Ishikawa (cell line): ENCODE measurements around the gene DTD2.

Source experiments
- CEBPB ChIP-seq: IDR thresholded peaks from 2 replicates; pipeline ENCODE4 v1.6.1; 2012
- CREB1 ChIP-seq: IDR thresholded peaks from 2 replicates; pipeline ENCODE4 v1.6.1; 2012; ENCODE audit warnings: low read depth
- EGR1 ChIP-seq: IDR thresholded peaks from 2 replicates; pipeline ENCODE4 v1.6.1; 2012
- EP300 ChIP-seq: IDR thresholded peaks from 2 replicates; pipeline ENCODE4 v1.6.1; 2012; ENCODE audit warnings: borderline replicate concordance
- FOXM1 ChIP-seq: IDR thresholded peaks from 2 replicates; pipeline ENCODE4 v1.6.1; 2012; ENCODE audit warnings: low read depth, borderline replicate concordance
- MAX ChIP-seq: IDR thresholded peaks from 2 replicates; pipeline ENCODE4 v1.6.1; 2012
- RAD21 ChIP-seq: IDR thresholded peaks from 2 replicates; pipeline ENCODE4 v1.6.1; 2012; ENCODE audit warnings: low read depth
- TAF1 ChIP-seq: IDR thresholded peaks from 2 replicates; pipeline ENCODE4 v1.6.1; 2012; ENCODE audit warnings: low read depth, mild to moderate bottlenecking
- TCF12 ChIP-seq: IDR thresholded peaks from 2 replicates; pipeline ENCODE4 v1.6.1; 2012; ENCODE audit warnings: low read depth
- TEAD4 ChIP-seq: IDR thresholded peaks from 2 replicates; pipeline ENCODE4 v1.6.1; 2012
- ZBTB7A ChIP-seq: IDR thresholded peaks from 2 replicates; pipeline ENCODE4 v1.6.1; 2012; ENCODE audit warnings: low read depth
- TF ChIP-seq, protein P1 (sequence below): IDR thresholded peaks from 2 replicates; pipeline ENCODE4 v1.6.1; 2012
- TF ChIP-seq, protein P2 (sequence below): IDR thresholded peaks from 2 replicates; pipeline ENCODE4 v1.6.1; 2012; ENCODE audit warnings: low read depth, mild to moderate bottlenecking

The DTD2 gene

GRCh38 chr14:31402764-31403439 lies 54.4 kb downstream of the DTD2 start:
- TF ChIP-seq, protein P1, sequence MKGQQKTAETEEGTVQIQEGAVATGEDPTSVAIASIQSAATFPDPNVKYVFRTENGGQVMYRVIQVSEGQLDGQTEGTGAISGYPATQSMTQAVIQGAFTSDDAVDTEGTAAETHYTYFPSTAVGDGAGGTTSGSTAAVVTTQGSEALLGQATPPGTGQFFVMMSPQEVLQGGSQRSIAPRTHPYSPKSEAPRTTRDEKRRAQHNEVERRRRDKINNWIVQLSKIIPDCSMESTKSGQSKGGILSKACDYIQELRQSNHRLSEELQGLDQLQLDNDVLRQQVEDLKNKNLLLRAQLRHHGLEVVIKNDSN: no peak
- TF ChIP-seq CREB1 (no peak), MAX (no peak), CEBPB (no peak), EGR1 (no peak), FOXM1 (no peak), TCF12 (no peak), ZBTB7A (no peak), TEAD4 (no peak), TAF1 (no peak)

DNA sequence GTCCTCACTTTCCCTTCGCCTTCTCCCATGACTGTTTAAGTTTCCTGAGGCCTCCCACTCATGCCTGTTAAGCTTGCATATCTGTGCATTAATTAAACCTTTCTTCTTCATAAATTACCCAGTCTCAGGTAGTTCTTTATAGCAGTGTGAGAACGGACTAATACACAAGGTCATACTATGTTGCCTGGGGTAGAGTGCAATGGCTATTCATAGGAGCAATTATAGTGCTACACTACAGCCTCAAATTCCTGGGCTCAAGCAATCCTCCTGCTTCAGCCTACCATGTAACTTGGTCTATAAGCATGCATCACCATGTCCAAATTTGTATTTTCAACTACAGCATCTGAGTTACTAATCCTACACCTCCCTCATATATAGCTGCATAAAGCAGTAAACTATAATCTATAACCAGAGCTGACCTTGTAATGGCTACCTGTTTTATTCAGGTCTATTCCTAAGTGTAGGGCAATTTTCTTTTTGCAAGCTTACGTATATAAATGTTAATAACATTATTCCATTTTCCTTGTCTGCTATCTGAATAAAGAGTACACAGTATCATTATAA lies 55.9 kb downstream of the DTD2 start:
- TF ChIP-seq TCF12 (no peak), CEBPB (no peak), EGR1 (no peak), FOXM1 (no peak), MAX (no peak), ZBTB7A (no peak), CREB1 (no peak), EP300 (no peak), RAD21 (no peak)
- TF ChIP-seq, protein P1: no peak
- TF ChIP-seq, protein P2, sequence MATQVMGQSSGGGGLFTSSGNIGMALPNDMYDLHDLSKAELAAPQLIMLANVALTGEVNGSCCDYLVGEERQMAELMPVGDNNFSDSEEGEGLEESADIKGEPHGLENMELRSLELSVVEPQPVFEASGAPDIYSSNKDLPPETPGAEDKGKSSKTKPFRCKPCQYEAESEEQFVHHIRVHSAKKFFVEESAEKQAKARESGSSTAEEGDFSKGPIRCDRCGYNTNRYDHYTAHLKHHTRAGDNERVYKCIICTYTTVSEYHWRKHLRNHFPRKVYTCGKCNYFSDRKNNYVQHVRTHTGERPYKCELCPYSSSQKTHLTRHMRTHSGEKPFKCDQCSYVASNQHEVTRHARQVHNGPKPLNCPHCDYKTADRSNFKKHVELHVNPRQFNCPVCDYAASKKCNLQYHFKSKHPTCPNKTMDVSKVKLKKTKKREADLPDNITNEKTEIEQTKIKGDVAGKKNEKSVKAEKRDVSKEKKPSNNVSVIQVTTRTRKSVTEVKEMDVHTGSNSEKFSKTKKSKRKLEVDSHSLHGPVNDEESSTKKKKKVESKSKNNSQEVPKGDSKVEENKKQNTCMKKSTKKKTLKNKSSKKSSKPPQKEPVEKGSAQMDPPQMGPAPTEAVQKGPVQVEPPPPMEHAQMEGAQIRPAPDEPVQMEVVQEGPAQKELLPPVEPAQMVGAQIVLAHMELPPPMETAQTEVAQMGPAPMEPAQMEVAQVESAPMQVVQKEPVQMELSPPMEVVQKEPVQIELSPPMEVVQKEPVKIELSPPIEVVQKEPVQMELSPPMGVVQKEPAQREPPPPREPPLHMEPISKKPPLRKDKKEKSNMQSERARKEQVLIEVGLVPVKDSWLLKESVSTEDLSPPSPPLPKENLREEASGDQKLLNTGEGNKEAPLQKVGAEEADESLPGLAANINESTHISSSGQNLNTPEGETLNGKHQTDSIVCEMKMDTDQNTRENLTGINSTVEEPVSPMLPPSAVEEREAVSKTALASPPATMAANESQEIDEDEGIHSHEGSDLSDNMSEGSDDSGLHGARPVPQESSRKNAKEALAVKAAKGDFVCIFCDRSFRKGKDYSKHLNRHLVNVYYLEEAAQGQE: no peak

DNA sequence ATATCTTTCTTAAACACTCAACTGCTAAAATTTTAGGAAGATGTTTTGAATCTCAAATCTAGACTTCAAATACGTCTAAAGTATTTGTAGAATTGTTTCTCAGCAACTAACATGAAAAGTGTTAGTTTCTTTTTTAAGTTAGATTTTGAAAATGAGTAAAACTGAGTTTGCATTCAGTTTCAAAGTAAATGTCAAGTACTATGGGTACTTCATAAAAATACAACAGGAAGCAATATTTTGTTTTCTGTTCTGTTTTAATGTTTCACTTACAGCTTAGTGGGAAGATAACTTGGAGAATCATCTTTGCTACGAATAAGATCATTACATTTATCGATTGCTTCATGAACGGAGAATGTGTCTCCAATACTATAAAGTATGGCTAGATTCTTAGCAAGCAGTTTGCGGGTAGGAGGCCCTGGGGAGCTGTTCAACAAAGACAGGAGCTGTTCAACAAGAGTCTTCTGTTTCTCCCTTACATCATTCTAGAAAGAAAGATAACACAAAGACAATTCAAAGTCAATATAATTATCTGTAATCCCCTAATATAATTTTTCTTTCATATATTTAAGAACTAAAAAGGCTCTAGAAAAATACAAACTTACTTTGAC lies 57.2 kb downstream of the DTD2 start:
- no peak for TF ChIP-seq FOXM1
- no peak for TF ChIP-seq CREB1
- no peak for TF ChIP-seq TAF1
